ENCODE data around the gene NXPH3.

- TF ChIP-seq POLR2A (IDR thresholded peaks at IDR 0.05) (no peak), CTCF (IDR thresholded peaks at IDR 0.05) (no peak)
These were observed 45.7 kb downstream of the NXPH3 start for GRCh38 chr17:49621420-49621819.

Data from uterus (tissue), 2 donors.